Loucy (cell line): ENCODE results near the gene EGLN2.

Source experiments
- H2AFZ ChIP-seq: fragments of 200-600 bp; sonication (generic); 2 replicates; pipeline ENCODE4 v1.6.0; 2016; ENCODE audit warnings: antibody characterized with exemption, mild to moderate bottlenecking, low read length, moderate library complexity
- H3F3A ChIP-seq: fragments of 200-600 bp; 2 replicates; pipeline ENCODE4 v1.6.0; 2016; ENCODE audit warnings: antibody characterized with exemption, low read depth, mild to moderate bottlenecking
- H3K27me3 ChIP-seq: fragments of 200-600 bp; sonication (generic); 2 replicates; pipeline ENCODE4 v1.6.1; 2014; ENCODE audit warnings: low read length, mild to moderate bottlenecking; ENCODE audit not compliant: insufficient read depth, poor library complexity, severe bottlenecking
- H3K36me3 ChIP-seq: fragments of 200-600 bp; sonication (generic); 2 replicates; pipeline ENCODE4 v1.6.1; 2016; ENCODE audit warnings: low read length; ENCODE audit not compliant: insufficient read depth
- H3K4me1 ChIP-seq: fragments of 200-600 bp; sonication (generic); 2 replicates; pipeline ENCODE4 v1.5.1; 2014; ENCODE audit warnings: low read length, mild to moderate bottlenecking; ENCODE audit not compliant: insufficient read depth, poor library complexity, severe bottlenecking
- H3K4me2 ChIP-seq: fragments of 200-600 bp; sonication (generic); 2 replicates; pipeline ENCODE4 v1.6.0; 2014; ENCODE audit warnings: antibody characterized with exemption, low read length, low read depth, mild to moderate bottlenecking; ENCODE audit not compliant: poor library complexity, severe bottlenecking
- H3K4me3 ChIP-seq: fragments of 200-600 bp; sonication (generic); 2 replicates; pipeline ENCODE4 v1.5.1; 2014; ENCODE audit warnings: low read length, mild to moderate bottlenecking, mixed read lengths; ENCODE audit not compliant: poor library complexity, severe bottlenecking
- H3K79me2 ChIP-seq: fragments of 200-600 bp; sonication (generic); 2 replicates; pipeline ENCODE4 v1.6.1; 2014; ENCODE audit warnings: low read length; ENCODE audit not compliant: insufficient read depth
- H3K9ac ChIP-seq: fragments of 200-600 bp; sonication (generic); 2 replicates; pipeline ENCODE4 v1.6.0; 2014; ENCODE audit warnings: mild to moderate bottlenecking, low read depth, low read length, moderate library complexity; ENCODE audit not compliant: poor library complexity, severe bottlenecking
- H3K9me2 ChIP-seq: fragments of 200-600 bp; sonication (generic); replicated peaks from 2 replicates; pipeline ENCODE4 v1.6.1; 2016; ENCODE audit warnings: low read depth, low read length, mixed read lengths
- H3K9me3 ChIP-seq: fragments of 200-600 bp; sonication (generic); 2 replicates; pipeline ENCODE4 v1.6.1; 2014; ENCODE audit warnings: mild to moderate bottlenecking, antibody characterized with exemption, low read length, low read depth; ENCODE audit not compliant: insufficient read depth
- H4K20me1 ChIP-seq: fragments of 200-600 bp; sonication (generic); 2 replicates; pipeline ENCODE4 v1.6.0; 2014; ENCODE audit warnings: antibody characterized with exemption, low read length, mild to moderate bottlenecking; ENCODE audit not compliant: insufficient read depth, poor library complexity, severe bottlenecking
- CTCF ChIP-seq: fragments of 200-600 bp; sonication (generic); conservative IDR thresholded peaks from 2 replicates; pipeline ENCODE4 v1.5.1; 2014; ENCODE audit warnings: mild to moderate bottlenecking, antibody characterized with exemption, low read length
- EZH2phosphoT487 ChIP-seq: fragments of 200-600 bp; IDR thresholded peaks from 2 replicates; pipeline ENCODE4 v1.6.1; 2018; ENCODE audit warnings: antibody characterized with exemption, mild to moderate bottlenecking, moderate library complexity, borderline replicate concordance

EGLN2 gene

GRCh38 chr19:40802300-40803169 is 3.5 kb downstream of the EGLN2 start:
- Histone ChIP-seq H2AFZ (no peak overlapping the region), H3K4me3 (peak overlapping the region; percentile 96), H3K9ac (peak overlapping the region; percentile 94), H4K20me1 (peaks cover 82% of the 10 kb centered on the region), H3K79me2 (peaks cover 85% of the 10 kb centered on the region), H3K36me3 (peaks cover 6% of the 10 kb centered on the region; the same call in 1 of the 2 replicates), H3K9me2 (no peaks in the 10 kb centered on the region), H3F3A (0 out of 2 replicates have a peak, but pooled peaks cover 3% of the 10 kb centered on the region), H3K9me3 (no peaks in the 10 kb centered on the region), H3K27me3 (no peaks in the 10 kb centered on the region), H3K4me2 (peak overlapping the region; percentile 87), H3K4me1 (peaks cover 68% of the 10 kb centered on the region)
- TF ChIP-seq EZH2phosphoT487: no peak
- no peak for TF ChIP-seq CTCF

- Histone ChIP-seq H3F3A (0 out of 2 replicates have a peak, but pooled peaks cover 2% of the 10 kb centered on the region), H2AFZ (no peak overlapping the region), H3K27me3 (no peaks in the 10 kb centered on the region), H3K4me1 (peaks cover 60% of the 10 kb centered on the region), H3K4me3 (peak overlapping the region; percentile 96), H3K9me2 (no peaks in the 10 kb centered on the region), H3K9ac (peak overlapping the region; percentile 94), H3K79me2 (peaks cover 93% of the 10 kb centered on the region), H4K20me1 (peaks cover 90% of the 10 kb centered on the region), H3K4me2 (peak overlapping the region; percentile 87), H3K9me3 (no peaks in the 10 kb centered on the region), H3K36me3 (peaks cover 13% of the 10 kb centered on the region; the same call in 1 of the 2 replicates)
- TF ChIP-seq CTCF (no peak), EZH2phosphoT487 (no peak)
These were observed 4.3 kb downstream of the EGLN2 start for GRCh38 chr19:40803170-40803856.

- H2AFZ ChIP-seq: no peak overlapping the region
- peak overlapping the region; percentile 87 for H3K4me2 ChIP-seq
- H3K9me3 ChIP-seq: no peaks in the 10 kb centered on the region
- H3K4me1 ChIP-seq: peaks cover 59% of the 10 kb centered on the region
- peaks cover 95% of the 10 kb centered on the region for H3K79me2 ChIP-seq
- H4K20me1 ChIP-seq: peaks cover 91% of the 10 kb centered on the region
- TF ChIP-seq CTCF: no peak
- TF ChIP-seq EZH2phosphoT487: no peak
- H3F3A ChIP-seq: no peaks in the 10 kb centered on the region
- no peaks in the 10 kb centered on the region for H3K9me2 ChIP-seq
- H3K27me3 ChIP-seq: no peaks in the 10 kb centered on the region
- peak overlapping the region; percentile 94 for H3K9ac ChIP-seq
- H3K36me3 ChIP-seq: peaks cover 18% of the 10 kb centered on the region; the same call in 1 of the 2 replicates
- peak overlapping the region; percentile 96 for H3K4me3 ChIP-seq
These were observed 5.1 kb downstream of the EGLN2 start for GRCh38 chr19:40803857-40804782.
